ENCODE results near the gene TPPP3.

GRCh38 chr16:67425061-67425460 lies 31.8 kb upstream of the TPPP3 start:
- TF ChIP-seq CTCF (IDR thresholded peaks at IDR 0.05) (no peak), POLR2A (IDR thresholded peaks at IDR 0.05) (no peak)

All from ovary (tissue), 3 donors.